T47D (cell line): ENCODE results near the gene SNAI3.

ENCODE experiments used
- DNase-seq, 2 experiments: peaks; one replicate each; pipeline versions ENCODE4 v3.0.0 to v3.0.0-alpha.2; 2011 to 2012; ENCODE audit warnings: low read depth in 1 of 2, low spot score in 1 of 2
- JUND ChIP-seq: IDR thresholded peaks from 2 replicates; pipeline ENCODE4 v1.6.1; 2012; ENCODE audit warnings: low read depth
- in situ Hi-C: cut with HindIII; loops from 2 replicates; pipeline ENCODE4 v1.10.0; 2016; ENCODE audit warnings: low sequenced_read_pairs, low pct_unique_long_range_greater_than_20kb

The SNAI3 gene

GRCh38 chr16:88706229-88706964 is 20.1 kb upstream of the SNAI3 start, which contains the start of the genes CTU2 and RNF166:
Gene CTU2, plus strand, starts transcription at chr16:88706503. Its CDS starts 28 bp downstream, at chr16:88706531.
Gene RNF166, minus strand, starts transcription at chr16:88706408. Its CDS starts 83 bp downstream, at chr16:88706325.
- peak; percentile 93 to 98 for DNase-seq
- TF ChIP-seq JUND = no peak
- in situ Hi-C loops = no loop called here

- in situ Hi-C loops = no loop called here
- no peak for DNase-seq
- no peak for TF ChIP-seq JUND
Observed at GRCh38 chr16:88705801-88706228, 19.5 kb upstream of the SNAI3 start.

GRCh38 chr16:88705076-88705684 is 18.9 kb upstream of the SNAI3 start:
- in situ Hi-C loops = no loop called here
- DNase-seq = peak in 1 of 2 experiments; percentile 51
- TF ChIP-seq JUND = no peak

GRCh38 chr16:88703486-88704309 is 17.4 kb upstream of the SNAI3 start:
- in situ Hi-C loops = no loop called here
- TF ChIP-seq JUND = no peak
- DNase-seq = no peak

GRCh38 chr16:88702371-88703210 is 16.3 kb upstream of the SNAI3 start:
- TF ChIP-seq JUND = no peak
- in situ Hi-C loops = no loop called here
- DNase-seq = no peak

GRCh38 chr16:88701581-88702370 is 15.5 kb upstream of the SNAI3 start:
- TF ChIP-seq JUND = no peak
- DNase-seq = no peak
- in situ Hi-C loops = no loop called here

- in situ Hi-C loops = no loop called here
- TF ChIP-seq JUND = no peak
- DNase-seq = no peak
Observed at GRCh38 chr16:88700636-88701482, 14.6 kb upstream of the SNAI3 start.

- DNase-seq = no peak
- TF ChIP-seq JUND = no peak
- in situ Hi-C loops = no loop called here
Observed at GRCh38 chr16:88700322-88700635, 14.0 kb upstream of the SNAI3 start.

- no peak for DNase-seq
- in situ Hi-C loops = no loop called here
- no peak for TF ChIP-seq JUND
Observed at GRCh38 chr16:88699180-88699579, 12.9 kb upstream of the SNAI3 start.

GRCh38 chr16:88698646-88699045 is 12.3 kb upstream of the SNAI3 start:
- TF ChIP-seq JUND = no peak
- no peak for DNase-seq
- in situ Hi-C loops = no loop called here
